ENCODE results near the gene AKT1S1.

Gene AKT1S1

GRCh38 chr19:49882643-49883042 lies 5.5 kb upstream of the AKT1S1 start:
- no peak for DNase-seq (ENCODE audit: low read depth)

DNA sequence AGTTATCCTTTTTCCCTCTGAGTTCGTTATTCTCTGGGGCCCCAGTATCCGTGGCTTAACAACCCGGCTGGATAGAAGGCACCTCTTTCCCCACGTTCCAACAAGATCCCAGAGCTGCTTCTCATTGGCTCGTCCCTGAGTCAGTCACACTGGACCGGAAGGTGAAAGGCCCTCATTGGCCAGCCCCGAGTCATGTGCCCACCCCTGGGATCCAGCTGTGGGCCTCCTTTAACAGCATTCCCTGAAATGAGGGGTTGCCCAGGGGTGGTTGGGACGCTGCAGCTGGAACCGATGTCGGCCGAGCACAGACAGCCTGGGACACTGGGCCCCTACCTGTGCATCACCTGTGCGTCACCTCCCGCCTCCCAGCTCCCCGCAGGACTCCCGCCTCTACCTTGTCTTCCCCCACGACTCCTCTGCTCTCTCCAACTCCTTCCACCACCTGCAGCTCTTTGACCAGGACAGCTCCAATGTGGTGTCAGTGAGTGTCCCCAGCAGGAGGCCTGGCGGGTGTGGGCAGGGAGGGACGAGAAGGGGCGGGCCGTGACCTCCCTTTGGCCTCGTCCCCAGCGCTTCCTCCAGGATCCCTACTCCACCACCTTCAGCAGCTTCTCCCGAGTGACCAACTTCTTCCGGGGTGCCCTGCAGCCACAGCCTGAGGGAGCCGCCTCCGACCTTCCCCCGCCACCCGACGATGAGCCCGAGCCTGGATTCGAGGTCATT lies 4.7 kb upstream of the AKT1S1 start:
- DNase-seq (ENCODE audit: low read depth) = no peak

- DNase-seq (ENCODE audit: low read depth) = no peak
Measured at GRCh38 chr19:49881186-49881585, 4.0 kb upstream of the AKT1S1 start.

DNA sequence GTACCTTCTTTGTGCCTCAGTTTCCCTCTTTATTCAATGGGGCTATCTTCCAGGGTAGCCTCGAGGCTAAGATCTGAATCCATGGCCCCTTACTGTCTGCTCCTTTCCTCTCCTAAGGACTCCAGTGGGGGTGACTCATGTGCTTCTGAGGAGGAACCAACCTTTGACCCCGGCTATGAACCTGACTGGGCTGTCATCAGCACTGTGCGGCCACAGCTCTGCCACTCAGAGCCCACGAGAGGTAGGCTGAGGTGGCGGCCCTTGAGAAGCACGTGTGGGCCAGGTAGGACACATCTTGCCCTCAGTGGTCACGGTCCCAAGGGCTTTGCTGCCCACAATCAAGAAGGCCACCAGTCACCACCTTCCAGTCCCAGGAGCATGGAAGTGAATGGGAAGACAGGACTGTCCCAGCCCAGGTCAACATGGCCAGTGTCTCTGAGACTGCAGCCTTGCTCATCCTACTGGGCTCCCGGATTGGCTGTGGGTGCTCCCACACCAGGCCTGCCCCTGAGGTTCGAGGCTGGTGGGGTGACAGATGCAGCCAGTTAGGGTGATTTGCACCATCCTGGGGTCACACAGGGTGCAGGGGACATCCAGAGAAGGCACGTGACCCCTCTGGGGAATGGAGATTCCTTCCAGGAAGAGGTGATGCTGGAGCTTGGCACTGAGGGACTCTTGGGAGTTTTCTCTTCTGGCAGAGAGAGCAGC lies 3.2 kb upstream of the AKT1S1 start:
- no peak for DNase-seq (ENCODE audit: low read depth)

- no peak for DNase-seq (ENCODE audit: low read depth)
Measured at GRCh38 chr19:49879243-49879963, 2.2 kb upstream of the AKT1S1 start.

GRCh38 chr19:49878744-49879070 lies 1.6 kb upstream of the AKT1S1 start:
- DNase-seq (ENCODE audit: low read depth) = no peak

DNA sequence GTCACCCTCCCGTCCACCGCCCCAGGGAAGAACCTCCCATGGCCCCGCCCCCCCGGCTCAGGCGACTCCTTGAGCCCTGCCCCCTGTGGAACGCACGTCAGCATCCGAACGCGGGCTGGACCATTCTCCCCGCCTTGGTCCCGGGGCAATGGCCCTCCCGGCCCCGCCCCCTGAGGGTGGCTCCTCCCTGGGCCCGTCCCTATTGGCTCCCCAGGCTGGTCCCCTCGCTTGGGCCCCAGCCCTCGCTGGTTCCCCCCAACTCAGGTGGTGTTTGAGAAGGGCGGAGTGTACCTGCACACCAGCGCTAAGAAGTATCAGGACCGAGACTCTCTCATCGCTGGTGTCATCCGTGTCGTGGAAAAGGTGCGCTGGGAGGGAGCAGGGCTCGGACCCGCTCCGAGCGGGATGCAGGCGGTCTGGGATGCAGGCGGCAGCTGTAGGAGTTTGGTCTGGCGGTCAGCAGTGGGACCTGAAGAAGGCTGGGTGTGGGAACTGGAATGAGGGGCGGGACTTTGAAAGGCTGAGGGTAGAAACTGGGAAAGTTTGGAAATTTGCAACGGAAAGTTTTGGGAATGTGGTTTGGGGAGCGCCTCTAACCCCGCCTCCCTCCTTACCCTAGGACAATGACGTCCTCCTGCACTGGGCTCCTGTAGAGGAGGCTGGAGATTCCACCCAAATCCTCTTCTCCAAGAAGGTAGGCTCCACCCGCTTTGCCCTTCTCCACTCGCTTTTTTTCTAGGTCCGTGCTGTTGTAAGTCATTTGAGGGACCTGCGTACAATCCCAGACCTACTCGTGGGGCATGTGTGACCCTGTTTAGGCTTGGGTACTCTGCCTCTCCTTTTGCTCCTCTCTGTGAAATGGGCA lies 956 bp upstream of the AKT1S1 start:
- DNase-seq (ENCODE audit: low read depth) = peak; percentile 77

GRCh38 chr19:49876422-49877019 lies 634 bp downstream of the AKT1S1 start:
- DNase-seq (ENCODE audit: low read depth) = peak; percentile 90

GRCh38 chr19:49875857-49876421 lies 1.2 kb downstream of the AKT1S1 start:
- no peak for DNase-seq (ENCODE audit: low read depth)

GRCh38 chr19:49875177-49875576 lies 2.0 kb downstream of the AKT1S1 start:
- DNase-seq (ENCODE audit: low read depth) = no peak

- DNase-seq (ENCODE audit: low read depth) = no peak
Measured at GRCh38 chr19:49874503-49875157, 2.5 kb downstream of the AKT1S1 start.

GRCh38 chr19:49873834-49874233 lies 3.3 kb downstream of the AKT1S1 start:
- no peak for DNase-seq (ENCODE audit: low read depth)

DNA sequence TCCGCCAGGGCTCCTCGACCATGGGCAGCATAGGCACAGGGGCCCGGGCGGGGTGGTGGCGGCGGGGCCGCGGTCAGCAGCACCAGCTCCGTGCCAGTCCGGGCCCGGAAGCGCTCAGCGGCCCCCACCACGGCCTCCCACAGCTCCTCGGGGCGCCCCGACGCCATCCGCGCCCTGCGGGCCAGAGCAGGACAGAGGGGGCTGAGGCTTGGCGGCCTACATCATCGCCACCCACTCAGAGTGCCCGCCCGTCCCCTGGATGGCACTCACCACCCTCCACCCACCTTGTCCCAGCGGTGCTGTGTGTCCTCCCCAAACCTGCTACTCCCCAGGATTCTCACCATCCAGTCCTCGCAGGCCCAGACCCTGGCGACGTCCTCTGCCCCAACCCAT lies 4.0 kb downstream of the AKT1S1 start:
- no peak for DNase-seq (ENCODE audit: low read depth)

DNA sequence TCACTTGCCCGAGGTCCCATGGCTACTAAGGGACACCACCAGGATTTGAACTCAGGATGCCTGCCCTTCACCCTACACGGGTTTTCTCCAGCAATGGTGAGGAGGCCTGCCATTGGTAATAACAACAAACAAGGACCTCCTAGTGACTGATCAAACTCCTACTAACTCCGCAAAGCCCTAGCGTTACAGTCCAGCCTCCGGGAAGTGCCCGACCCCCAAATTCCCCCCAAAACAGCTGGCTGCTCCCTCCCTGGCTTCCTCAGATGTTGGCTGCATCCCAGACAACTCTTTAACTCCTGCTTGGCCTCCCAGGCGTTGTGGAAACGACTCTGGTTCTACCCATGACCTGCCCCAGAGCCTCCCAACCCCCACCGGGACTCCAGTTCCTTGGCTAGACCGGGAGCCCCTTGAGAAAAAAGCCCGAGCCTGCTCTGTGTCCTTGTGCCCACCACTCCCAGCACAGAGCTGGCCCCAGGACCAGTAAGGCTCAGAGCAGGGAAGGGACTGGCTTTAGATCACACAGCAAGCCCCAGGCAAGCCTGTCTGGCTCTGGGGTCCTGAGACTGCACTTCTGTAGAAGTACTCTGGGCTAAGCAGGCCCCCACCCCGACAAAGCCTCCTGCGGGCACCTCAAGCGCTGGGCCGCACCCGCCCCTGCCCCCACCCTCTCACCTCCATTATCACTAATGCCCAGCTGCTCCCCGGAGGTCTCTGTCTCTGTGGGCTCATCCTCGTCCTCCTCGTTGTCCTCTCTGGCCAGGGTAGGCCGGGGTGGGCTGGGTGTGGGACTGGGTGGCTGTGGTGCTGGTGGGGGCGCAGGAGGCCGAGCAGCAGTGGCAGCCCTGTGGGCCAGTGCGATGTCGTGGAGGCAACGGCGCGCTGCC lies 4.7 kb downstream of the AKT1S1 start:
- DNase-seq (ENCODE audit: low read depth) = no peak

GRCh38 chr19:49871349-49871985 lies 5.7 kb downstream of the AKT1S1 start:
- DNase-seq (ENCODE audit: low read depth) = no peak

- no peak for DNase-seq (ENCODE audit: low read depth)
Measured at GRCh38 chr19:49870309-49870901, 6.8 kb downstream of the AKT1S1 start.

GRCh38 chr19:49869484-49870308 lies 7.5 kb downstream of the AKT1S1 start:
- peak; percentile 100 for DNase-seq (ENCODE audit: low read depth)

DNA sequence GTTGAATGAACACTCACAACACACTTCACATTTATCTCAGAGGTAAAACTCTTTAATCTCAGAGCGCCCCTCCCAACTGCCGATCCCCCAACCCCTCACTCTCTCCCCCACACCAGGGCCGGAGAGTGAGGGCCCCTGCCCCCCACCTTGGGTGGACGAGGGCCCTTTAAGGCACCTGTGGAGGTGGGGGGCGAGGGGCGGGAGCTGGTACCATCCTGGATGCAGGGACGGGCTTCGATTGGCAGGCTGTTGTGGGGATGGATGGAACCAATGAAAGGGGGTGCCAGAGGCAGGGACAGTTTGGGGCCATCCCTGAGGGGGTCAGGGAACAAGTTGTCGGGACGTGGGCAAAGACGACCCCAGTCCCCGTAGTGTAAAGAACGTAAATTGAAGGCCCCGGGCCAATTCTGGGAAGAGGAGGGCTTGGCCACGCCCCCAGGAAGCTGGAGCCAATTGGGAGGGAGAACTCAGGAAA lies 8.1 kb downstream of the AKT1S1 start:
- no peak for DNase-seq (ENCODE audit: low read depth)

Data from GM04503 (cell line).